T-helper 9 cell (primary cell): ENCODE results near the gene ALPL.
"Not testable (repeated sequence)": the region's sequence is repeated elsewhere in the genome, so short reads cannot be mapped to it uniquely, and the experiment has no call there.

Experiments used
- DNase-seq: peaks from one replicate; pipeline ENCODE4 v3.0.0-alpha.2; 2020
- total RNA-seq, 2 donors: gene quantifications; one replicate each; lab custom pipeline; 2026; lab: John Stamatoyannopoulos, UW

ALPL gene
- 0 reads per million in 2 donors for total RNA-seq

- no peak for DNase-seq
Observed at GRCh38 chr1:21509351-21510112, at the start of gene ALPL. Gene ALPL (plus strand): TSS chr1:21509423. CDS start chr1:21554082, 44,659 bp downstream.

- DNase-seq, result not testable (repeated sequence)
Observed at GRCh38 chr1:21465127-21465526, 44.1 kb upstream of the ALPL start.

- DNase-seq, result not testable (repeated sequence)
Observed at GRCh38 chr1:21467946-21468345, 41.3 kb upstream of the ALPL start.

GRCh38 chr1:21468599-21468998 lies 40.6 kb upstream of the ALPL start:
- no peak for DNase-seq

GRCh38 chr1:21469581-21469980 lies 39.6 kb upstream of the ALPL start:
- DNase-seq, result no peak

- no peak for DNase-seq
Observed at GRCh38 chr1:21472861-21473260, 36.4 kb upstream of the ALPL start.

GRCh38 chr1:21478356-21478755 lies 30.9 kb upstream of the ALPL start:
- no peak for DNase-seq

- not testable (repeated sequence) for DNase-seq
Observed at GRCh38 chr1:21483881-21484280, 25.3 kb upstream of the ALPL start.

GRCh38 chr1:21489146-21489545 lies 20.1 kb upstream of the ALPL start:
- no peak for DNase-seq

- DNase-seq, result no peak
Observed at GRCh38 chr1:21490774-21491487, 18.3 kb upstream of the ALPL start.

GRCh38 chr1:21491488-21492355 lies 17.5 kb upstream of the ALPL start:
- no peak for DNase-seq

- DNase-seq, result no peak
Observed at GRCh38 chr1:21492356-21492625, 16.9 kb upstream of the ALPL start.

GRCh38 chr1:21494196-21494595 lies 15.0 kb upstream of the ALPL start:
- no peak for DNase-seq

- no peak for DNase-seq
Observed at GRCh38 chr1:21495225-21495820, 13.9 kb upstream of the ALPL start.

GRCh38 chr1:21496063-21496462 lies 13.2 kb upstream of the ALPL start:
- no peak for DNase-seq

GRCh38 chr1:21496886-21497285 lies 12.3 kb upstream of the ALPL start:
- DNase-seq, result no peak

GRCh38 chr1:21497466-21498061 lies 11.7 kb upstream of the ALPL start:
- DNase-seq, result no peak

- no peak for DNase-seq
Observed at GRCh38 chr1:21499283-21499950, 9.8 kb upstream of the ALPL start.

GRCh38 chr1:21503706-21504377 lies 5.4 kb upstream of the ALPL start:
- DNase-seq, result no peak

GRCh38 chr1:21506804-21507203 lies 2.4 kb upstream of the ALPL start:
- no peak for DNase-seq

GRCh38 chr1:21507511-21508270 lies 1.5 kb upstream of the ALPL start:
- no peak for DNase-seq
